Measurements from ENCODE around the gene ENC1.

Gene ENC1

DNA sequence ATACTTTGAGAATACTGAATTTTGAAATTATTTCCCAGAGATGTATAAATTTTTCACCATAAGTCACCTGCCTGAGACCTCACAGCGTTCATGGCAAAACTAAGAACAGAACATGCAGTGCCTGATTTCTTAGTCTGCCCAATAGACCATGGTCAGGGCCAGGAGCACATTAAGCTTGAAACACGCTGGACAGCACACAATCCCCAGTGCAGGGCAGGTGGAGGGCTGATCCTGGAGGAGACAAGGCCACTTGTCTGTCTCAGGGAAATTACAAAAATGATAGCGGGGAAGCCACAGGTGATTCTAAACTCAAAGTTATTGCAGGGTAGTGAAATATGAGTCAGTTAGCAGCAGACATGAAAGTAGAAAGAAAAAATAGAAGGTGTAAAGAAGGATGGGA lies 18.6 kb upstream of the ENC1 start:
- in situ Hi-C loops (cut with MboI; ENCODE audit: low sequenced_read_pairs): no loop called here

DNA sequence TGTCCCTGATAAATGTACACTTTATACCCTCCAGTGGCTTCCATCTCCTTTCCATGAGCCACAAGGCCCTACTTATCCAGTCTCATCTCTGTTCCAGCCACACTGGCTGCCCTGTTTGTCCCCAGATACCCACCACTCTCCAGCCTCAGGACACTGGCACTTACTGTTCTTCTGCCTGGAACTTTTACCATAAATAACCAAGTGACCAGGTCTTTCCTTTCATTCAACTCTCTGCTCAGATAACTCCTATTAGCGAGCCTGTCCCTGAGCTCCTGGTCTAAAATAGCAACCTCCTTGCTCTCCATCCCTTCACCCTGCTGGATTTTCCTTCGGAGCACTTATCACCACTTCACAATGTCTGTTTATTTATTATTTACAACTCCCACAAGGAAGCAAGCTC lies 16.6 kb upstream of the ENC1 start:
- in situ Hi-C loops (cut with MboI; ENCODE audit: low sequenced_read_pairs): no loop called here

DNA sequence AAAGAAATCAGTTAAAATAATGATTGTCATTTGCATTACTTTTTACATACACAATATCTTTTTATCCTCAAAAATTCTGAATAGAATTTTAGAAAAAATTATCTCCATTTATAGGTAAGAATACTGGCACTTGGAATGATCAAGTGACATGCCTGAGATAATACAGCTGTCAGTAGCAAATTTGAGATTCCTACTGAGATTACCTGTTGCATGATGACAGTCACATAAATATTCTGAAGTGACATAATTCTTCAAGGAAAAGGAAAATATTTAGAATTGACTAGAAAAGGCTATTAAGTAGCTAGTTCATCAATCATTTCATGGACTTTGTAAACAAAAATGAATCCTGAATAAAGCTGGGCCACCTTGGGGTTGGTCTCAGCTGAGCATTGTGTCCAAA lies 15.2 kb upstream of the ENC1 start:
- in situ Hi-C loops (cut with MboI; ENCODE audit: low sequenced_read_pairs): no loop called here

DNA sequence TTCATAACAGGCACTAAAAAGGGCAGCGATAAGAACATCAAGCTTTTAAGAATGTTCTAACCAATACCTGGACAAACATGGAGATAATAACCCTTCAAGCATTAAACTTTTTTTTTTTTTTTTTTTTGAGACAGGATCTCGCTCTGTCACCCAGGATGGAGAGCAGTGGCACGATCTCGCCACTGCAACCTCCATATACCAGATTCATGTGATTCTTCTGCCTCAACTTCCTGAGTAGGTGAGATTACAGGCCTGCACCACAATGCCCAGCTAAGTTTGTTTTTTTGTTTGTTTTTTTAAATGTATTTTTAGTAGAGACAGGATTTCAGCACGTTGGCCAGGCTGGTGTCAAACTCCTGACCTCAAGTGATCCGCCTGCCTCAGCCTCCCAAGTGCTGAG lies 14.7 kb upstream of the ENC1 start:
- in situ Hi-C loops (cut with MboI; ENCODE audit: low sequenced_read_pairs): no loop called here

DNA sequence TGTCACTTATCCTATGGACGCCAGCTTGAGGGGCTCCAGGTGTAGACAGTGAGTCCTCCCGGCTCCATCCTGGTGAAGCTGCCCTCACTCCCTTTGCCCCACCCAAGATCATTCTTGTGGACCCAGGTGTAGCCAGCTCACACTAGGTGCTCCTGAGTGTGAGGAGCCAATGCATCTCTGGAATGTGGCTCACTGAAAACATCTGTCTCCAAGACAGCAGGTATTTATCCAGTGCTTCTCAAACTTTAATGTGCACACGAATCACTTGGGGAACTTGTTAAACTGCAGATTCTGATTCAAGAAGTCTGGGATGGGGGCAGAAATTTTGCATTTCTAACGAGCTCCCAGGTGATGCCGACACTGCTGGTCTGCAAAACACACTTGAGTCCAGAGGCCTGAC lies 13.5 kb upstream of the ENC1 start:
- in situ Hi-C loops (cut with MboI; ENCODE audit: low sequenced_read_pairs): no loop called here

DNA sequence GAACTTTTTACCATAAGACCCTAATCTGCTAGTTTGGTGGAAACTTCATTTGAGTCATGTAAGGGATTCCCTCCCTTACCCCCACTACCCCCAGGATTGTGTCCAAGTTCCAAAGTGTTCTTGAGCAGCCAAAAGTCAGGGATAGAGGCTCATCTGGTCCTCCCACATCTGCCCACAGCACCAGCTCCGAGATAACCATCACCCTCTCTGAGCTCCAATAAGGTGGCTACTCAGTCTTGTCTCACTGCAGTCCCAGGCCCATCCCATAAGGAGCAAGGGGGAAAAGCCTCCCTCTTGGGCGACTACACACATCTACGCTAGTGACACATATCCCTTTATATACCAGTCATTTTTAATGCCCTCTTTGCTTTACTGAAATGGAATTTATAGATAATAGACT lies 12.0 kb upstream of the ENC1 start:
- in situ Hi-C loops (cut with MboI; ENCODE audit: low sequenced_read_pairs): no loop called here

DNA sequence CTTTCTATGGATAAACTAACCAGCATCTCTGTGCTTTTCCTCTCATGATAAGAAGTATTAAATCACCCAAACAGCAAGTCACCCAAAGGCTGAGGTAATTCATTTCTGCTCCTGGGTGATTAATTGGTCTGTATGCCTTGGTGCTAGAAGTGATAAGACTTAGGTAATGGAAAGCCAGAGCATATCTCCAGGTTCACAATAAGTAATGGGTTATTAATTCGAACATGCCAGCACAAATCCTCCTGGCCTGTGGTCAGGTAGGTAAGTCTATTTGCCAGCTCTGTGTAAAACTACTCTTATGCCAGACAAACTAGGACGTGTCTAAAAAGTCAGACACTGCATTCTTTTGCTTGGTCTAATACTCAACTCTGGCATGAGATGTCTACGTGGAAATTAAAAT lies 11.2 kb upstream of the ENC1 start:
- in situ Hi-C loops (cut with MboI; ENCODE audit: low sequenced_read_pairs): no loop called here

DNA sequence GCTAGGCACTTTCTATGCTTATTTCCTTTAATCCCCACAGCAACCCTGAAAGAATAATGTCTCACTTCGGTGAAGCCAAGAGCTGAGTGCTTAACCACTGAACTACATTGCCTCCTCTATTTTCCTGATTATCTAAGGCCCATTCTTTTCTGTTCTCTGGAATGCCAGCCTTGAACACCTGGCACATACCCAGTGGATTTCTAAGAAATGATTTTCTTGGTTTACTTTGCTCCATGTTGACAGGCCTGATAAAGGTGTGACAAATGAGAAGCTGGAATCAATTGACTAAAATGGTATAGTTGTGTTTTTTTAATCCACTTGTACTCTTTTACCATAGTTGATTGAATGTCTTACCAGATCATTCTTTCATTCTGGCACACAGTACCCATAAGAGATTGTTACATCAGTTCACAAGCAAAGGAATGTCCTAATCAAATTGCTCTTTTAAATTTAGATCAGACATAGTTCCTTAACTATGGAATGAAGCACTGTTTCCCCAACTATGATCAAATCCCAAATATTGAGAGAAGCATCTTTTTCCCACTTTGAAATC lies 9.0 kb upstream of the ENC1 start:
- in situ Hi-C loops (cut with MboI; ENCODE audit: low sequenced_read_pairs): loop anchor here (10.0 to 25.0 kb wide), 3 partner anchors 255 to 745 kb away; no protein-coding TSS in a partner anchor

DNA sequence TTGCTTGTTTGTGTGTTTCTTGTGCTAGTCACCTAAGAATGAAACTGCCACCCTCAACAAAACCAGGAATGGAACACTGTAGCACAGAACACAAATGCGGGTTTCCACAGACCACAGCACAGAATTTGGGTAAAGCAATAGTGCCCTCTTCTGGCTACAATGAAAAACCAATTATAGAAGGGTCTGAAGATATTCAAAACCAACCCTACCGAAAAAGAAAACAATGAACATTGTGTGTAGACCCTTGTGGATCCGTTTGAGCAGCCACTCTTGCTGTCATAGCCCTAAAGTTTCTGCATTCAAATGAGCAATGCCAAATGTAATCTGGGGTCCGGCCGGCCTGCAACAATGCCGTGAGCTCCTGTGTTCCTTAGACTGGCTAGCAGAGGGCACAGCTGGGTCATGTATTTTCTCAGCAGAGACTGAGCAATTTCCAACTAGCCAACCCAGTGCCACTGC lies 8.3 kb upstream of the ENC1 start:
- in situ Hi-C loops (cut with MboI; ENCODE audit: low sequenced_read_pairs): loop anchor here (10.0 to 25.0 kb wide), 3 partner anchors 254 to 744 kb away; no protein-coding TSS in a partner anchor

DNA sequence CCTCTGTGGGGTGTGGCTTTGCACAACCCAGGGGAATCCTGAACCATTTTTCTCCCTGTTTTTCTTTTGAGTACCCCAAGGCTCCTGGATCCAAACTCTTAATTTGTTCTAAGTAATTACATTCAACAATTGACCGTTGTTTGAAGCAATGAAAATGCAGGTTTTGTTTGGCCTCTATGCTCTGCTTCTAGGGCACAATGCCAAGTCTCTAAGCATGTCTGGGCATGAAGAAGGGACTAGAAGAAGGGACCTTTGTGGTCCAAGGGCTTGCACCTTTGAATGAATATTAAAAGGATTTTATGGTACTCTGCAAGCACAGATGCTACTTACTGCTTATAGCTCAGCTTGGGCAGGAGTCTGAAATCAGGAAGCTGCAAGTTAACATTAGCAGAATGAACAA lies 6.6 kb upstream of the ENC1 start:
- in situ Hi-C loops (cut with MboI; ENCODE audit: low sequenced_read_pairs): loop anchor here (10.0 to 25.0 kb wide), 3 partner anchors 252 to 742 kb away; no protein-coding TSS in a partner anchor

DNA sequence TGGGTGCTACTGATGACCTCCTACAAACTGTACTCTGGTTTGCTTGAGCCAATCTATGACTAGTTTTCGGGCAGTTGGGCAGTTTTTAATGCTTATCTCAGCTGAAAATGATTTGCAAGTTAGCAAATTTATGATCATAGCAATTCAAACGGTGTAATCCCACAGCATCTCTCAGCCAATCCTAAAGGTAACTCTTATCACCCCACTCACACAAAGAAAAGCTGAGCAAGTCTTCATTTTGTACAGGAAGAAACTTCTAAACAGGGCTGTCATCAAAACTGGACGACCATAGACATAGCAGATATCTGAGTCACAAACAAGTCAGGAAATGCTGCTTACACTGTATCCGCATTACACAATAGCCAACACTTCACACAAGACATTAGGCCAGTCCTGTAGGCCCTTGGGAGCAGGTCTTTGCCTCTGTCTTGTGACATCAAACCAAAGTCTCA lies 2.6 kb upstream of the ENC1 start:
- in situ Hi-C loops (cut with MboI; ENCODE audit: low sequenced_read_pairs): loop anchor here (10.0 to 25.0 kb wide), 3 partner anchors 248 to 738 kb away; no protein-coding TSS in a partner anchor

DNA sequence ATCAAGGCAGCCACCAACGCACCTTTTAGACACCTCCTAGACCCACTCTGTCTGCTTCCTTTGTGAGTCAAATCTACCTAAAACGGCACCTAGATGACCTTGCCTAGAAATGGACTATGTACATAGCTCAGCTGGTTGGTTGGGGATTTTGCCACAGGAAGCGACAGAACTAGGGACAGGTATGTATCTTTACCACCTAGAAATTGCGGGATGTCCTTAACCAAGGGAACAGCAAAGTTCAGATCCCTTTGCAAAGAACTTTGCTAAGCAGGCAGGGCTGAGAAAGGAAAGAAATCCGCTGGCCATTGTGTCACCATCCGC lies 2.0 kb upstream of the ENC1 start:
- in situ Hi-C loops (cut with MboI; ENCODE audit: low sequenced_read_pairs): loop anchor here (10.0 to 25.0 kb wide), 3 partner anchors 248 to 738 kb away; no protein-coding TSS in a partner anchor

DNA sequence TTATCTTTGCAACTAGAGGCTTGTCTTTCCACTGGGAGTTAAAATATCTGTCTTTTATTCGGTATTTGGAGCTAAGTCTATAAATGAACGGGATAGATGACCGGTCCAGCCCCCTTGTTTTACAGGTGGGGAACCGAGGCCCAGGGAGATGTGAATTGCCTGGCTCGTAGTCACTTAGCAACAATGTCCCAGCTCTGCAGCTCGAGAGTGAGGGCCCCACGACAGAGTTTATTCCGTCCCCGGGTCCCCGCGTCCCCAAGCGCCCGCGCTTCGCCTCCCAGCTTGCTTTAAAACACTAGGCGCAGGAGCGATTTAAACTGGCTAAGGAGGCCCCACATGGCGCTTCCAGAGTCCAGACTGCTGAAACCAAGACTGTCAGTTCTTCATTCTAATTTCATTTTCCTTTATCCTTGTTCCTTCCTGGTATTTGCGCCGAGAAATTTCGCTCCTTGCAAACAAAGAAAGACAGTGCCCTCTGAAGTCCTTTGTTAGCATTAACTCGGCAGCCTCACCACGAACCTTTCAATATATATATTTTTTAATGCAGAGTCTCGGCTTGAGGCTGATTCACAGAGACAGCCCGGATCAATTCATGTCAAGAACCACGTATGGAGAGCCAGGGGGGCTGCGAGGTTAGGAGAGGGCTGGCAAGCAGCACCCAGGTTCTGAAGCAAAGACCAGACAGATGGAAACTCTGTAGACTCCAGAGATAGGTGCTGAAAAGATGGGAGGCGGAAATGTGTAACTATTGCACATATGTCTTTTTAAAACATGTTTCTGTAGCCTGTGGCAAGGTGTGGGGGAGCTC lies 1.4 kb upstream of the ENC1 start:
- in situ Hi-C loops (cut with MboI; ENCODE audit: low sequenced_read_pairs): loop anchor here (10.0 to 25.0 kb wide), 3 partner anchors 247 to 737 kb away; no protein-coding TSS in a partner anchor

DNA sequence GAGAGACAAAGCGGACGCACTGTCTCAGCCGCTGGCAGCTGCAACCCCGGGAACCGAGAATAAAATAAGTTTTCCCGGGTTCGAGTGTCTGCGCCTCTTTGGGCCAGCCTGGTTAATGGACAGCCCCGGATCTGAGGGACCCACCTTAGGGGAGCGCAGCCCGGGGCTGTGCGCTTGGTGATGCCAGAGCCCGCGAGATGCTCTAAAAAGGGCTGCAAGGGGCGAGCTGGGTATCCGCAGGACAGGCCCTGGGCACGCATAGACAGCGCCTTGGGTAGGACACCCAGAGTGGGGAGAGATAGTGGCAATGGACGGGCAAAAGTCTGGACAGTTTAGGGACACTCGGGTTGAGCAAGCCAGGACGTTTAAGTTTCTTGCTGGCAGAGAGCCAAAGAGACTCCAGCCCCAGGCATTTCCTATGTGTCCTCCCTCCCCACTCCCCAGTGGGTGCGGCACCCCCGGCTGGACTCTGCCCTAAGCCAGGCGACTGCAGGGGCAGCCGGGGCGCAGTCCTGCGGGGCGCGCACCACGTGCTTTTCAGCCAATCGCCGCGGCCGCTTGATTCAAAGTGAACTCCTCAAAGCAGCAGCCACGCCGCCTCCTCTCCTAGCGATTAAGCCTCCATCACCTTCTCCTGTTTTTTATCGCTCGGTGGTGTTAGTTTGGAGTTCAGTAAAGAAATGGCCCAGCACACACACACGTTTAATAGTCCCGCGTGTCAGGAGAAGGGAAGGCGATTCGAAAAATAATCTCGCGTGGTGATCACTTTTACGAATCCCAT lies 616 bp upstream of the ENC1 start:
- in situ Hi-C loops (cut with MboI; ENCODE audit: low sequenced_read_pairs): loop anchor here (10.0 to 25.0 kb wide), 3 partner anchors 246 to 736 kb away; no protein-coding TSS in a partner anchor

DNA sequence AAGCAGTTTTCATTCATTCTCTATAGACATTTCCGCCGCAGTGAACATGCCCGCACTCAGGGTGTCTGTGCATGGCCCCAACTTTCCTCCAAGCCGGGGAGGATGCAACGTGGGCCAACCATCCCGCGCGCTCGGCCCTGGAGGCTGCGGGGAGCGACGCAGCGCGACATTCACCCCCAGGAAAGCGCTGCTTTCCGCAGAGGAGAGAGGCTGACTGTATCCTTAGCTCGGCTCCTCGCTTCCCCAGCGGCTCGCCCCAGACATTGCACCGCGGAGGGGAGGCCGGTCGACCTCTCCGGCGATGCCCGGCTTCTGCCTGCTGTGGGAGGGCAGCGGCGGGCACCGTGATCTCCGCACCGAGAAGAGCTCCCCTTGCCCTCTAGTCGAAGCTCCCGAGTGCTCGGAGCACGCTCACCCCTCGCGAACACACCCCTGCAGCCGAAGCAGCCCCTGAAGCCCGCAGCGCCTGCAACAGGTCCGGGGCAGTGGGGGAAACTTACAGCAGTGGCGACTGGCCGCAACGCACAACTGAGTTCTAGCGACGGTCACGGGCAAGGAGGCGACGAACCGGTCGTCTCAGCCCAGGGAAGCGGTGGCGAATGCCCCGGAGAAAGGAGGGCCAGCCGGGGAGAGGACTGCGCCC lies 600 bp downstream of the ENC1 start:
- in situ Hi-C loops (cut with MboI; ENCODE audit: low sequenced_read_pairs): loop anchor here (10.0 to 25.0 kb wide), 3 partner anchors 245 to 735 kb away; no protein-coding TSS in a partner anchor

DNA sequence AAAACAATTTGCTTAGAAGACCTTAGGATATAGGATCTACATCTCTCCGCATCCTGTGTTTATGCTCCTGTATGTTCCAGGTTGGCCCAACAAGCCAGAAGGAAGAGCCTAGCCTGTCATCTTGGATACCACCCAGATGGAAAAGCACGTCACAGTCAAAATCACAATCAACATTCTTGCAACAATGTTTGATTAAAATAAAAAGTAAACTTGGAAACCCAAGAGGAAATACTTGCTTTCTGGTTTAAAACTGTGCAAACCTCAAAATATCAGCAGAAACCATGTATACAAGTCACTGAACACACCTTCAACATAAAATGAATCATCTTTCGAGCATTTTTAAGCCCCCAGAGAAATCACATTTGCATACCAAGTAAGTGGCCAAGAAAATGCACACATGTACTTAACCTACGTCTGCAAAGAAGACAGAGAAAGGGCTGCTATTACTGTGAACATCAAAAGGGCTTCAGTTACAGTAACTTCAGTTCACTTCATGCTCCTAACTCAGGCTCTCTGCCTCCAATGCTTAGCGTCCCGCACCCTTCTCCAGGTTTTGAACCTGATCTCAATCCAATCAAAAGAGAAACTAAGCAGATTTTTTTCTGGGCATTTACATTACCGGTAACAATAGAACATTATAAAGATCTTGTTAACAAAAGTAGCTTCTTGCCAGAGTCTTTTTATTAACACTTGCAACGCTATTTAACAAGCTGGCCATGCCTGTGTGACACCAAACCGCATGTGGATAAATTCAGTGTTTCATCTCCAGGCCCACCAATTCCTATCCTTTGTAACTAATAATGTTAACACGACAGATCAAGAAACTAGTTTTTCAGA lies 1.3 kb downstream of the ENC1 start:
- in situ Hi-C loops (cut with MboI; ENCODE audit: low sequenced_read_pairs): loop anchor here (25.0 kb wide), 1 partner anchor 602 kb away; no protein-coding TSS in a partner anchor

DNA sequence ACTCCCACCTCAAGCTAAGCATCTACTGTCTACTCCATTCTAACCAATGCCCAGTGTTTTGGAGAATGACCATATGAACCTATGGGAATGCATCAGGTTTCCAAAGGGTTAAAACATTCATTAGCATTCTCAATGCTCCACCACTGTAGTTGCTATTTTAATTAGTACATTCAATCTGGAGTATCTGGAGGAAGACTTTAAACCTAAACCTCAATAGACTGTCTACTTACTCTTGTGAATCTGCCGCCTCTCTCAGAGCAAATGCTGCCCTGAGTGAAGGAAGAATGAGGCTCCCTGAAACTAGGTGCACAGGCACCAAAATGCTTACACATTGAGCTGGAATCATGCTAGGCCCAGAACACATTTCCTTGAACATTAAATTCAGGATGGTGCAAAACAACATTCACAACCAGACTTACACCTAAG lies 2.0 kb downstream of the ENC1 start:
- in situ Hi-C loops (cut with MboI; ENCODE audit: low sequenced_read_pairs): loop anchor here (25.0 kb wide), 1 partner anchor 601 kb away; no protein-coding TSS in a partner anchor

DNA sequence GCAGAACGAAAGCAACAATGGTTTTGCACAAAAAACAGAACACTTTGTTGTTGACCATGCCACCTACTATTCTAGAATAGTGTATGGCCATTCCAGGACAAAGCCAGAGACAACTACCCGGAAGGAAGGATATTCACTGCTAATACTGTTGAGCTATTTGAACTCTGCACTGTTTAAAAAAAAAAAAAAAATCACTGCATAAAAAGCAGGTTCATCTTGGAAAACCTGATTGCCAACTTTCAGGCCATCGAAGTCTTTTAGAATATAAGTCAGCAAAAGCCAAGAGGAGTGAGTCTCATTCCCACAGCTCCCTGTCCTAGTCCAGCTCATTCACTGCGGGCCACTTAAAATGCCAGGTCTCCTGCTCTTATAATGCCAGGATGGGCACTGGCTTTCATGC lies 4.0 kb downstream of the ENC1 start:
- in situ Hi-C loops (cut with MboI; ENCODE audit: low sequenced_read_pairs): loop anchor here (25.0 kb wide), 1 partner anchor 599 kb away; no protein-coding TSS in a partner anchor

DNA sequence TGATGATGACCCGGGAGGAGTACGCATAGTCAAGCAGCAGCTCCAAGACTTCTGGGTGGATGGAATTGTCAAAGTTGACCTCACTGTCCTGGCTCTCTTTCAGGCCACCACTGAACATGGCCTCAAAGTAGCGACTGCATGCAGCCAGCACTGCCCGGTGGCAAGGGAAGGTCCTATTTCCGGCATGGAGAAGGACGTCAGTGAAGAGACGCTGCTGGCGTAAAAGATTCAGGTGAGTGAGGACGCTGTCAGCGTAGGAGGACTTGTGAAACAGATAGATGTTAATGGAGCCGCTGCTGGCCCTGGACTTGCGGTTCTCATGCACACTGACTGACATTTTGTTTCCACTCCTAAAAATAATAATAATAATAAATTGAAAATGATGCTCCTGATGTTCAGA lies 4.4 kb downstream of the ENC1 start:
- in situ Hi-C loops (cut with MboI; ENCODE audit: low sequenced_read_pairs): loop anchor here (25.0 kb wide), 1 partner anchor 599 kb away; no protein-coding TSS in a partner anchor

Data from HL-60/S4 (cell line).